HG03139 (cell line): ENCODE measurements around the gene C13orf42.

Experiments
- ATAC-seq: cut with Tn5 transposase; IDR thresholded peaks from one replicate; pipeline ENCODE4 v1.9.1; 2021; ENCODE audit not compliant: unreplicated experiment

Gene C13orf42

GRCh38 chr13:51067210-51067701, 43.8 kb downstream of the C13orf42 start:
- ATAC-seq: no peak

GRCh38 chr13:51066091-51066831, 44.8 kb downstream of the C13orf42 start:
- ATAC-seq: no peak

GRCh38 chr13:51065372-51066090, 45.5 kb downstream of the C13orf42 start:
- ATAC-seq: no peak

- no peak for ATAC-seq
Observed at GRCh38 chr13:51064753-51065152, 46.3 kb downstream of the C13orf42 start.

GRCh38 chr13:51063909-51064308, 47.2 kb downstream of the C13orf42 start:
- no peak for ATAC-seq

GRCh38 chr13:51058461-51059167, 52.5 kb downstream of the C13orf42 start:
- ATAC-seq: no peak

- no peak for ATAC-seq
Observed at GRCh38 chr13:51057906-51058305, 53.2 kb downstream of the C13orf42 start.

GRCh38 chr13:51057001-51057400, 54.1 kb downstream of the C13orf42 start:
- no peak for ATAC-seq

GRCh38 chr13:51052581-51052980, 58.5 kb downstream of the C13orf42 start:
- ATAC-seq: no peak

GRCh38 chr13:51050021-51050830, 60.8 kb downstream of the C13orf42 start:
- ATAC-seq: no peak

GRCh38 chr13:51048616-51049015, 62.5 kb downstream of the C13orf42 start:
- no peak for ATAC-seq

GRCh38 chr13:51048166-51048461, 63.0 kb downstream of the C13orf42 start:
- no peak for ATAC-seq

GRCh38 chr13:51047434-51048165, 63.5 kb downstream of the C13orf42 start:
- ATAC-seq: no peak

GRCh38 chr13:51045451-51045850, 65.6 kb downstream of the C13orf42 start:
- ATAC-seq: no peak

- no peak for ATAC-seq
Observed at GRCh38 chr13:51044023-51044665, 66.9 kb downstream of the C13orf42 start.

GRCh38 chr13:51043310-51043709, 67.8 kb downstream of the C13orf42 start:
- ATAC-seq: no peak

- no peak for ATAC-seq
Observed at GRCh38 chr13:51041710-51042109, 69.4 kb downstream of the C13orf42 start.

- ATAC-seq: no peak
Observed at GRCh38 chr13:51041126-51041525, 69.9 kb downstream of the C13orf42 start.

- no peak for ATAC-seq
Observed at GRCh38 chr13:51040431-51040830, 70.6 kb downstream of the C13orf42 start.

GRCh38 chr13:51036418-51036817, 74.7 kb downstream of the C13orf42 start:
- ATAC-seq: no peak
